ENCODE data around the gene PIGH. TPM values are rescaled to one million over a fixed set of nuclear protein-coding genes. Genes with fewer than 3 reads are reported as not detected.

Gene PIGH
- total RNA-seq, 1 experiment from 2014 or later: 6.8 TPM

GRCh38 chr14:67609642-67610310, 9.7 kb upstream of the PIGH start:
- ChIA-PET POLR2A (interaction anchor here (0.9 to 1.6 kb wide), 2 partner anchors 10 to 11 kb away, joined by 3 read pairs; partner anchors contain the start of gene PIGH), CTCF (interaction anchor here (0.9 to 2.5 kb wide), 8 partner anchors 8 to 190 kb away, joined by 3 to 9 read pairs (median 4); partner anchors contain the start of genes ARG2 and PIGH)
- peaks cover 13% of the 10 kb centered on the region for H3K4me1 Mint-ChIP-seq
- no peaks in the 10 kb centered on the region for H3K36me3 Mint-ChIP-seq
- TF ChIP-seq GABPB1 (CRISPR knock-in tag; IDR thresholded peaks at IDR 0.05): no peak
- no peak for TF ChIP-seq ETV6 (CRISPR knock-in tag; IDR thresholded peaks at IDR 0.05)
- no peak for TF ChIP-seq CREB1 (CRISPR knock-in tag; IDR thresholded peaks at IDR 0.05)
- no peak for TF ChIP-seq NFYB (CRISPR knock-in tag; conservative IDR thresholded peaks at IDR 0.05; ENCODE audit: low read depth)
- TF ChIP-seq MAX (CRISPR knock-in tag; IDR thresholded peaks at IDR 0.05): no peak
- no peak for TF ChIP-seq ZNF232 (CRISPR knock-in tag; IDR thresholded peaks at IDR 0.05)
- no peak for TF ChIP-seq ERG (CRISPR knock-in tag; IDR thresholded peaks at IDR 0.05)
- TF ChIP-seq ZNF423 (CRISPR knock-in tag; IDR thresholded peaks at IDR 0.05): no peak
- no peak for TF ChIP-seq TP53 (CRISPR knock-in tag; IDR thresholded peaks at IDR 0.05)
- no peak for TF ChIP-seq GTF2I (CRISPR knock-in tag; conservative IDR thresholded peaks at IDR 0.05)
- no peak for TF ChIP-seq PRRX2 (CRISPR knock-in tag; IDR thresholded peaks at IDR 0.05)
- TF ChIP-seq KAT7 (CRISPR knock-in tag; IDR thresholded peaks at IDR 0.05; ENCODE audit: borderline replicate concordance): no peak
- TF ChIP-seq ZBTB43 (CRISPR knock-in tag; IDR thresholded peaks at IDR 0.05): no peak
- TF ChIP-seq TEAD4 (CRISPR knock-in tag; IDR thresholded peaks at IDR 0.05): no peak
- TF ChIP-seq NR1H2 (CRISPR knock-in tag; IDR thresholded peaks at IDR 0.05): no peak
- TF ChIP-seq ATF3 (CRISPR knock-in tag; conservative IDR thresholded peaks at IDR 0.05): no peak
- no peak for TF ChIP-seq MXD4 (CRISPR knock-in tag; IDR thresholded peaks at IDR 0.05; ENCODE audit: borderline replicate concordance)
- no peak for TF ChIP-seq GRHL2 (CRISPR knock-in tag; IDR thresholded peaks at IDR 0.05; ENCODE audit: insufficient replicate concordance, severe bottlenecking)
- TF ChIP-seq ZNF281 (CRISPR knock-in tag; IDR thresholded peaks at IDR 0.05): no peak
- DNase-seq (ENCODE audit: low spot score): no peak
- no peaks in the 10 kb centered on the region for H3K9me3 Mint-ChIP-seq
- H3K27ac Mint-ChIP-seq: no peak overlapping the region
- peak; percentile 64 for ATAC-seq
- no peak overlapping the region for H3K4me3 Mint-ChIP-seq
- H3K27me3 Mint-ChIP-seq (ENCODE audit: low read depth): peaks cover 97% of the 10 kb centered on the region

- Mint-ChIP-seq H3K4me3 (no peak overlapping the region), H3K36me3 (no peaks in the 10 kb centered on the region), H3K27ac (no peak overlapping the region), H3K4me1 (peaks cover 13% of the 10 kb centered on the region), H3K9me3 (no peaks in the 10 kb centered on the region), H3K27me3 (ENCODE audit: low read depth) (peaks cover 97% of the 10 kb centered on the region)
- ChIA-PET CTCF (interaction anchor here (0.8 to 2.3 kb wide), 4 partner anchors 11 to 97 kb away, joined by 3 to 12 read pairs (median 4); partner anchors contain the start of gene ARG2), POLR2A (interaction anchor here (1.0 kb wide), 1 partner anchor 11 kb away, joined by 3 read pairs; no protein-coding TSS in a partner anchor)
- no peak for DNase-seq (ENCODE audit: low spot score)
- peak; percentile 60 for ATAC-seq
- TF ChIP-seq CREB1 (CRISPR knock-in tag; IDR thresholded peaks at IDR 0.05) (no peak), ZNF232 (CRISPR knock-in tag; IDR thresholded peaks at IDR 0.05) (no peak), E2F5 (CRISPR knock-in tag; IDR thresholded peaks at IDR 0.05) (no peak), EMX1 (CRISPR knock-in tag; IDR thresholded peaks at IDR 0.05) (no peak), FOXK1 (CRISPR knock-in tag; IDR thresholded peaks at IDR 0.05) (no peak), PREB (CRISPR knock-in tag; IDR thresholded peaks at IDR 0.05; ENCODE audit: borderline replicate concordance) (no peak), MAX (CRISPR knock-in tag; IDR thresholded peaks at IDR 0.05) (no peak), PRRX2 (CRISPR knock-in tag; IDR thresholded peaks at IDR 0.05) (no peak), ATF1 (CRISPR knock-in tag; IDR thresholded peaks at IDR 0.05) (no peak), MLX (CRISPR knock-in tag; IDR thresholded peaks at IDR 0.05) (no peak)
Observed at GRCh38 chr14:67607646-67608045, 7.6 kb upstream of the PIGH start.

Measured in WTC11 (cell line).